Calu3 (cell line): Measurements from ENCODE around the gene RERE. TPM values are rescaled to one million over a fixed set of nuclear protein-coding genes. Genes with fewer than 3 reads are reported as not detected.
A peak's percentile ranks its signal among the peaks of the same experiment; 100 is the strongest.
"Not testable (repeated sequence)": the region's sequence is repeated elsewhere in the genome, so short reads cannot be mapped to it uniquely, and the experiment has no call there.

ENCODE experiments used
- BruUV-seq: library from RNA; stranded (reverse); fragments of 400-500 nt; replicated peaks from 2 replicates; lab custom pipeline; 2021; lab: Mats Ljungman, UMichigan
- CTCF ChIA-PET: fragments of 300-600 bp; sonication (Branson Sonifier 250); formaldehyde crosslinking; loops from one replicate; lab custom pipeline; 2022; ENCODE audit warnings: antibody characterized with exemption; lab: Charles Lee
- DNase-seq: peaks from one replicate; pipeline ENCODE4 v3.0.0; 2022
- H3K27ac Mint-ChIP-seq: one replicate; pipeline ENCODE4 v1.8.0; 2022; ENCODE audit warnings: mixed read lengths; ENCODE audit not compliant: unreplicated experiment
- H3K27me3 Mint-ChIP-seq: one replicate; pipeline ENCODE4 v1.8.0; 2022; ENCODE audit warnings: mixed read lengths; ENCODE audit not compliant: unreplicated experiment
- H3K36me3 Mint-ChIP-seq: one replicate; pipeline ENCODE4 v1.8.0; 2022; ENCODE audit warnings: mild to moderate bottlenecking, moderate library complexity, mixed read lengths; ENCODE audit not compliant: insufficient read depth, unreplicated experiment
- H3K4me1 Mint-ChIP-seq: one replicate; pipeline ENCODE4 v1.8.0; 2022; ENCODE audit warnings: mild to moderate bottlenecking, low read depth, mixed read lengths; ENCODE audit not compliant: unreplicated experiment
- H3K4me3 Mint-ChIP-seq: one replicate; pipeline ENCODE4 v1.8.0; 2022; ENCODE audit warnings: mild to moderate bottlenecking, low read depth, moderate library complexity, mixed read lengths; ENCODE audit not compliant: unreplicated experiment
- H3K9me3 Mint-ChIP-seq: one replicate; pipeline ENCODE4 v1.8.0; 2022; ENCODE audit warnings: low read depth, mixed read lengths; ENCODE audit not compliant: unreplicated experiment
- CTCF ChIP-seq: fragments of 200-600 bp; IDR thresholded peaks from one replicate; pipeline ENCODE4 v1.8.0; 2022; ENCODE audit warnings: antibody characterized with exemption; ENCODE audit not compliant: unreplicated experiment
- intact Hi-C: fragments of 100-400 bp; cut with micrococcal nuclease; formaldehyde crosslinking; loops from one replicate; pipeline ENCODE4 v1.10.0; 2022; ENCODE audit not compliant: unreplicated experiment
- total RNA-seq: library from RNA; stranded (reverse); gene quantifications from 2 replicates; pipeline ENCODE4 v1.2.3, GENCODE V29; 2022

Gene RERE
- total RNA-seq, 1 experiment from 2014 or later, result 45.9 TPM

- no peak for DNase-seq
- intact Hi-C loops, result loop anchor here (10.0 kb wide), 1 partner anchor 95 kb away; no protein-coding TSS in a partner anchor
- no peaks in the 10 kb centered on the region for H3K4me1 Mint-ChIP-seq
- no peaks in the 10 kb centered on the region for H3K27me3 Mint-ChIP-seq
- peaks cover 5% of the 10 kb centered on the region for H3K9me3 Mint-ChIP-seq
- no peak for TF ChIP-seq CTCF
- CTCF ChIA-PET, result interaction anchor here (0.6 to 0.9 kb wide), 2 partner anchors 9 to 114 kb away, joined by 3 to 4 read pairs; no protein-coding TSS in a partner anchor
- no TSS peak for BruUV-seq
- H3K4me3 Mint-ChIP-seq, result no peak overlapping the region
- H3K27ac Mint-ChIP-seq, result no peak overlapping the region
- H3K36me3 Mint-ChIP-seq, result no peaks in the 10 kb centered on the region
Observed at GRCh38 chr1:8839990-8840389, 22.6 kb upstream of the RERE start.

- no peaks in the 10 kb centered on the region for H3K36me3 Mint-ChIP-seq
- H3K27me3 Mint-ChIP-seq, result no peaks in the 10 kb centered on the region
- no peak for DNase-seq
- H3K27ac Mint-ChIP-seq, result no peak overlapping the region
- CTCF ChIA-PET, result no interaction called here
- TF ChIP-seq CTCF, result no peak
- no peaks in the 10 kb centered on the region for H3K4me1 Mint-ChIP-seq
- no TSS peak for BruUV-seq
- intact Hi-C loops, result no loop called here
- H3K9me3 Mint-ChIP-seq, result peaks cover 5% of the 10 kb centered on the region
- H3K4me3 Mint-ChIP-seq, result no peak overlapping the region
Observed at GRCh38 chr1:8835941-8836643, 18.7 kb upstream of the RERE start.

- H3K4me3 Mint-ChIP-seq, result no peak overlapping the region
- no peak for DNase-seq
- no TSS peak for BruUV-seq
- peak; percentile 24 for TF ChIP-seq CTCF
- CTCF ChIA-PET, result no interaction called here
- H3K27me3 Mint-ChIP-seq, result no peaks in the 10 kb centered on the region
- H3K36me3 Mint-ChIP-seq, result peaks cover 8% of the 10 kb centered on the region
- intact Hi-C loops, result no loop called here
- H3K4me1 Mint-ChIP-seq, result peaks cover 12% of the 10 kb centered on the region
- no peaks in the 10 kb centered on the region for H3K9me3 Mint-ChIP-seq
- no peak overlapping the region for H3K27ac Mint-ChIP-seq
Observed at GRCh38 chr1:8831340-8831739, 13.9 kb upstream of the RERE start.

GRCh38 chr1:8830732-8831131 lies 13.3 kb upstream of the RERE start:
- H3K4me3 Mint-ChIP-seq, BruUV-seq, H3K9me3 Mint-ChIP-seq, intact Hi-C loops, DNase-seq, H3K27me3 Mint-ChIP-seq, CTCF ChIA-PET, H3K27ac Mint-ChIP-seq, H3K36me3 Mint-ChIP-seq: not testable (repeated sequence)
- peaks cover 12% of the 10 kb centered on the region for H3K4me1 Mint-ChIP-seq

- no TSS peak for BruUV-seq
- H3K36me3 Mint-ChIP-seq, result peaks cover 8% of the 10 kb centered on the region
- CTCF ChIA-PET, result interaction anchor here (0.5 kb wide), 1 partner anchor 14 kb away, joined by 3 read pairs; no protein-coding TSS in a partner anchor
- peaks cover 27% of the 10 kb centered on the region for H3K4me1 Mint-ChIP-seq
- no peak for TF ChIP-seq CTCF
- intact Hi-C loops, result no loop called here
- DNase-seq, result no peak
- H3K27me3 Mint-ChIP-seq, result no peaks in the 10 kb centered on the region
- H3K27ac Mint-ChIP-seq, result no peak overlapping the region
- H3K9me3 Mint-ChIP-seq, result no peaks in the 10 kb centered on the region
- no peak overlapping the region for H3K4me3 Mint-ChIP-seq
Observed at GRCh38 chr1:8825985-8826481, 8.6 kb upstream of the RERE start.
